ENCODE data around the gene ADAMTS12.

ADAMTS12 gene

GRCh38 chr5:33657804-33658440, 233.9 kb downstream of the ADAMTS12 start:
- Histone ChIP-seq H3K27me3 (no peaks in the 10 kb centered on the region), H3K4me3 (ENCODE audit: low read depth in 1 of 2, low read length in 1 of 2) (no peak overlapping the region), H3K27ac (no peak overlapping the region), H3K36me3 (no peaks in the 10 kb centered on the region), H3K9me3 (no peaks in the 10 kb centered on the region), H3K4me1 (ENCODE audit: control insufficient read depth in 1 of 2, insufficient read depth in 1 of 2, low read depth in 1 of 2, low read length in 1 of 2) (no peaks in the 10 kb centered on the region)
- TF ChIP-seq CTCF (IDR thresholded peaks at IDR 0.05): no peak

- no peak overlapping the region for H3K4me3 ChIP-seq (ENCODE audit: low read depth in 1 of 2, low read length in 1 of 2)
- H3K27ac ChIP-seq: no peak overlapping the region
- no peaks in the 10 kb centered on the region for H3K36me3 ChIP-seq
- no peaks in the 10 kb centered on the region for H3K9me3 ChIP-seq
- no peaks in the 10 kb centered on the region for H3K4me1 ChIP-seq (ENCODE audit: control insufficient read depth in 1 of 2, insufficient read depth in 1 of 2, low read depth in 1 of 2, low read length in 1 of 2)
- no peaks in the 10 kb centered on the region for H3K27me3 ChIP-seq
- no peak for TF ChIP-seq CTCF (IDR thresholded peaks at IDR 0.05)
Observed at GRCh38 chr5:33657176-33657575, 234.6 kb downstream of the ADAMTS12 start.

- Histone ChIP-seq H3K4me3 (ENCODE audit: low read depth in 1 of 2, low read length in 1 of 2) (no peak overlapping the region), H3K36me3 (no peaks in the 10 kb centered on the region), H3K27ac (no peak overlapping the region), H3K4me1 (ENCODE audit: control insufficient read depth in 1 of 2, insufficient read depth in 1 of 2, low read depth in 1 of 2, low read length in 1 of 2) (no peaks in the 10 kb centered on the region), H3K9me3 (no peaks in the 10 kb centered on the region), H3K27me3 (no peaks in the 10 kb centered on the region)
- TF ChIP-seq CTCF (IDR thresholded peaks at IDR 0.05): no peak
Observed at GRCh38 chr5:33650911-33651310, 240.9 kb downstream of the ADAMTS12 start.

GRCh38 chr5:33649549-33650482, 242.0 kb downstream of the ADAMTS12 start:
- TF ChIP-seq CTCF (IDR thresholded peaks at IDR 0.05): no peak
- Histone ChIP-seq H3K4me1 (ENCODE audit: control insufficient read depth in 1 of 2, insufficient read depth in 1 of 2, low read depth in 1 of 2, low read length in 1 of 2) (no peaks in the 10 kb centered on the region), H3K4me3 (ENCODE audit: low read depth in 1 of 2, low read length in 1 of 2) (no peak overlapping the region), H3K36me3 (no peaks in the 10 kb centered on the region), H3K27ac (no peak overlapping the region), H3K9me3 (no peaks in the 10 kb centered on the region), H3K27me3 (no peaks in the 10 kb centered on the region)

GRCh38 chr5:33641744-33642505, 249.9 kb downstream of the ADAMTS12 start:
- Histone ChIP-seq H3K27me3 (no peaks in the 10 kb centered on the region), H3K9me3 (no peaks in the 10 kb centered on the region), H3K27ac (no peak overlapping the region), H3K4me3 (ENCODE audit: low read depth in 1 of 2, low read length in 1 of 2) (no peak overlapping the region), H3K36me3 (no peaks in the 10 kb centered on the region), H3K4me1 (ENCODE audit: control insufficient read depth in 1 of 2, insufficient read depth in 1 of 2, low read depth in 1 of 2, low read length in 1 of 2) (no peaks in the 10 kb centered on the region)
- no peak for TF ChIP-seq CTCF (IDR thresholded peaks at IDR 0.05)
